Measurements from ENCODE around the gene PTPRG.
"Not testable (repeated sequence)": the region's sequence is repeated elsewhere in the genome, so short reads cannot be mapped to it uniquely, and the experiment has no call there.

Gene PTPRG

GRCh38 chr3:61687206-61687605 is 125.8 kb downstream of the PTPRG start:
- DNase-seq (ENCODE audit: low read depth), result no peak

- no peak for DNase-seq (ENCODE audit: low read depth)
Measured at GRCh38 chr3:61687663-61688306, 126.4 kb downstream of the PTPRG start.

GRCh38 chr3:61688307-61688984 is 127.1 kb downstream of the PTPRG start:
- DNase-seq (ENCODE audit: low read depth), result no peak

GRCh38 chr3:61690016-61690415 is 128.6 kb downstream of the PTPRG start:
- no peak for DNase-seq (ENCODE audit: low read depth)

- no peak for DNase-seq (ENCODE audit: low read depth)
Measured at GRCh38 chr3:61691466-61691865, 130.1 kb downstream of the PTPRG start.

GRCh38 chr3:61697301-61697700 is 135.9 kb downstream of the PTPRG start:
- no peak for DNase-seq (ENCODE audit: low read depth)

GRCh38 chr3:61698278-61699072 is 137.1 kb downstream of the PTPRG start:
- DNase-seq (ENCODE audit: low read depth), result not testable (repeated sequence)

GRCh38 chr3:61699622-61700021 is 138.3 kb downstream of the PTPRG start:
- DNase-seq (ENCODE audit: low read depth), result no peak

- DNase-seq (ENCODE audit: low read depth), result no peak
Measured at GRCh38 chr3:61701011-61701410, 139.6 kb downstream of the PTPRG start.

- no peak for DNase-seq (ENCODE audit: low read depth)
Measured at GRCh38 chr3:61702453-61702852, 141.1 kb downstream of the PTPRG start.

- no peak for DNase-seq (ENCODE audit: low read depth)
Measured at GRCh38 chr3:61704807-61705206, 143.4 kb downstream of the PTPRG start.

GRCh38 chr3:61707492-61707891 is 146.1 kb downstream of the PTPRG start:
- no peak for DNase-seq (ENCODE audit: low read depth)

- DNase-seq (ENCODE audit: low read depth), result not testable (repeated sequence)
Measured at GRCh38 chr3:61710920-61711319, 149.5 kb downstream of the PTPRG start.

GRCh38 chr3:61714225-61714624 is 152.9 kb downstream of the PTPRG start:
- DNase-seq (ENCODE audit: low read depth), result no peak

GRCh38 chr3:61715886-61716527 is 154.6 kb downstream of the PTPRG start:
- no peak for DNase-seq (ENCODE audit: low read depth)

- DNase-seq (ENCODE audit: low read depth), result not testable (repeated sequence)
Measured at GRCh38 chr3:61716693-61717092, 155.3 kb downstream of the PTPRG start.

GRCh38 chr3:61718565-61718964 is 157.2 kb downstream of the PTPRG start:
- DNase-seq (ENCODE audit: low read depth), result no peak

- no peak for DNase-seq (ENCODE audit: low read depth)
Measured at GRCh38 chr3:61719278-61719977, 158.1 kb downstream of the PTPRG start.

GRCh38 chr3:61723038-61723437 is 161.7 kb downstream of the PTPRG start:
- DNase-seq (ENCODE audit: low read depth), result no peak

- no peak for DNase-seq (ENCODE audit: low read depth)
Measured at GRCh38 chr3:61724183-61724582, 162.8 kb downstream of the PTPRG start.

- no peak for DNase-seq (ENCODE audit: low read depth)
Measured at GRCh38 chr3:61724801-61725200, 163.4 kb downstream of the PTPRG start.

GRCh38 chr3:61725851-61726333 is 164.5 kb downstream of the PTPRG start:
- DNase-seq (ENCODE audit: low read depth), result no peak
